GM12891 (cell line): ENCODE measurements around the gene HES1.

ENCODE experiments used
- POLR2A ChIP-seq: IDR thresholded peaks from 2 replicates; pipeline ENCODE4 v1.6.1; 2011; ENCODE audit warnings: low read depth, low read length, control low read depth
- POLR2AphosphoS5 ChIP-seq: IDR thresholded peaks from 2 replicates; pipeline ENCODE4 v1.6.1; 2011; ENCODE audit warnings: low read depth, low read length, control low read depth

DNA sequence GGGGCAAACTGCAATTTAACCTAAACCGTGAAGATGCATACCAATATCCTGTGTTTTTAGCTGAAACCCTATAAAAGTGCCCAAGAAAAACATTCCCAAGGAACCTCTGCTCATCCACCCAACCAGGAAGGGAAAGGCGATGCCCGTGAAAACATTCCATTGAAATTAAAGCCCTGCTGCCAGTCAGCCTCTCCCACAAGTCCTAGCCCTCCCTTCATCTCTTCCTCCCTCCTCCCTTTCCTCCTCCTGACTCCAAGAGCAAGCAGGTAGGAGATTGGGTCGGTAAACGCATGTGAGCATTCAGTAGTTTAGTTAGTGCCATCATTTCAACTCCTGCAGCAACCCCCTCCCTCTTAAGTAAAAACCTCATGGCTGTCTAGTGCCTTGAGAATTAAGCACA is 27.7 kb downstream of the HES1 start:
- no peak for TF ChIP-seq POLR2AphosphoS5
- no peak for TF ChIP-seq POLR2A
